Activated CD4-positive, alpha-beta T cell treated with anti-CD3 and anti-CD28 coated beads, Interleukin-2, amount 10 ng/mL, durations not matched to agents 7 days and 5 days (primary cell): ENCODE data around the gene KDM6A. TPM values are rescaled to one million over a fixed set of nuclear protein-coding genes. Genes with fewer than 3 reads are reported as not detected.
A peak's percentile ranks its signal among the peaks of the same experiment; 100 is the strongest.
"Not testable (repeated sequence)": the region's sequence is repeated elsewhere in the genome, so short reads cannot be mapped to it uniquely, and the experiment has no call there.

ENCODE experiments used
- CTCF ChIA-PET: fragments of 350-600 bp; sonication (Branson Sonifier 250); formaldehyde crosslinking; loops from one replicate; lab custom pipeline; 2021; ENCODE audit warnings: antibody characterized with exemption; lab: Charles Lee
- POLR2A ChIA-PET: fragments of 350-600 bp; sonication (Branson Sonifier 250); formaldehyde crosslinking; loops from one replicate; lab custom pipeline; 2021; ENCODE audit warnings: antibody characterized with exemption; lab: Charles Lee
- DNase-seq: peaks from one replicate; pipeline ENCODE4 v3.0.0-alpha.2; 2020
- H3K27ac Mint-ChIP-seq: one replicate; pipeline ENCODE4 v1.8.0; 2021; ENCODE audit warnings: mild to moderate bottlenecking, moderate library complexity, mixed read lengths
- H3K27me3 Mint-ChIP-seq: one replicate; pipeline ENCODE4 v1.8.0; 2021; ENCODE audit warnings: mixed read lengths
- H3K36me3 Mint-ChIP-seq: one replicate; pipeline ENCODE4 v1.8.0; 2021; ENCODE audit warnings: low read depth, mixed read lengths
- H3K4me1 Mint-ChIP-seq: one replicate; pipeline ENCODE4 v1.8.0; 2021; ENCODE audit warnings: mixed read lengths
- H3K4me3 Mint-ChIP-seq: one replicate; pipeline ENCODE4 v1.8.0; 2021; ENCODE audit warnings: mild to moderate bottlenecking, moderate library complexity, mixed read lengths
- H3K9me3 Mint-ChIP-seq: one replicate; pipeline ENCODE4 v1.8.0; 2021; ENCODE audit warnings: mixed read lengths
- total RNA-seq, 2 experiments: library from RNA; stranded (reverse); gene quantifications; one replicate each; pipeline ENCODE4 v1.2.3, GENCODE V29; 2021

Gene KDM6A
- total RNA-seq, 2 experiments from 2014 or later: 26.6 to 27.6 TPM

GRCh38 chrX:44897539-44897938, 24.6 kb downstream of the KDM6A start:
- CTCF ChIA-PET: no interaction called here
- POLR2A ChIA-PET: no interaction called here
- Mint-ChIP-seq H3K4me1 (peaks cover 36% of the 10 kb centered on the region), H3K36me3 (peaks cover 20% of the 10 kb centered on the region), H3K9me3 (peaks cover 8% of the 10 kb centered on the region), H3K4me3 (no peak overlapping the region), H3K27me3 (no peaks in the 10 kb centered on the region), H3K27ac (no peak overlapping the region)
- DNase-seq: no peak

GRCh38 chrX:44898411-44899221, 25.6 kb downstream of the KDM6A start:
- CTCF ChIA-PET: interaction anchor here (0.9 to 1.0 kb wide), 2 partner anchors 16 to 171 kb away, joined by 3 read pairs; no protein-coding TSS in a partner anchor
- H3K36me3 Mint-ChIP-seq: peaks cover 26% of the 10 kb centered on the region
- H3K4me1 Mint-ChIP-seq: peaks cover 44% of the 10 kb centered on the region
- peak; percentile 10 for DNase-seq
- peak overlapping the region; percentile 71 for H3K27ac Mint-ChIP-seq
- H3K9me3 Mint-ChIP-seq: peaks cover 15% of the 10 kb centered on the region
- no peak overlapping the region for H3K4me3 Mint-ChIP-seq
- POLR2A ChIA-PET: interaction anchor here (0.6 kb wide), 1 partner anchor 69 kb away, joined by 3 read pairs; no protein-coding TSS in a partner anchor
- no peaks in the 10 kb centered on the region for H3K27me3 Mint-ChIP-seq

DNA sequence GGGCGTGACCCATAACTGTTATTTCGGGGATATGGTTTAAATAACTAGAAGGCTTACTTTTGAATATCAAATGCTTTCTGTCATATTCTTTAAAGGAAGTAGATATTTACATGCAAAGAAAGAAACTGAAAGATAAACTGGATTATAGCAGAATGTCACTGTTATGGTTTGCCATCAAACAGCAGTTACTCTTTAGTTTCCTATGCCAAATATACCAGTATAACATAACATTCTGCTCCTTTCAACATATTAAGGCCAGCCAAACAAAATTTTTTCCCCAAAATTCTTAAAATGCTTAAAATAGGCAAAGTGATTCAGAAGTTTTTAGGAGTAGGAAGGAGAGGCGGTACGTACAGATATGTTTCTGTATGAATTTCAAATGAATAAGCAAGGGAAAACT, 27.0 kb downstream of the KDM6A start:
- Mint-ChIP-seq H3K4me3 (no peak overlapping the region), H3K4me1 (peaks cover 57% of the 10 kb centered on the region), H3K9me3 (peaks cover 15% of the 10 kb centered on the region), H3K27ac (peak overlapping the region; percentile 60), H3K27me3 (no peaks in the 10 kb centered on the region), H3K36me3 (peaks cover 30% of the 10 kb centered on the region)
- CTCF ChIA-PET: interaction anchor here (0.9 kb wide), 1 partner anchor 14 kb away, joined by 4 read pairs; no protein-coding TSS in a partner anchor
- DNase-seq: no peak
- POLR2A ChIA-PET: no interaction called here

DNA sequence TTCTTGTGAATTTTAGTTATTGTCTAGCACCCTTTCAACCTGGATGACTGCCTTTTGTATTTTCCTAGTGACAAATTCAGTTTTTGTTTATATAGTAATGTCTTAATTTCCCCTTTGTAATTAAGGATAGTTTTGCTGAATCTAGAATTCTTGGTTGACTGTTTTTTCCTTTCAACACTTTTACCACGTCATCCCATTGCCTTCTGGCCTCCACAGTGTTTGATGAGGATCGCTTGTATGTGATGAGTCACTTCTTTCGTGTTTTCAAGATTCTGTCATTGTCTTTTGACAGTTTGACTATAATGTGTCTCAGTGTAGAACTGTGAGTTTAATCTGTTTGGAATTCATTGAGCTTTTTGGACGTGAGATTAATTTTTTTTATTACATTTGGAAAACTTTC, 30.1 kb downstream of the KDM6A start:
- no peaks in the 10 kb centered on the region for H3K27me3 Mint-ChIP-seq
- CTCF ChIA-PET: no interaction called here
- DNase-seq: no peak
- peaks cover 10% of the 10 kb centered on the region for H3K9me3 Mint-ChIP-seq
- POLR2A ChIA-PET: no interaction called here
- H3K36me3 Mint-ChIP-seq: peaks cover 18% of the 10 kb centered on the region
- H3K27ac Mint-ChIP-seq: no peak overlapping the region
- H3K4me1 Mint-ChIP-seq: peaks cover 59% of the 10 kb centered on the region
- no peak overlapping the region for H3K4me3 Mint-ChIP-seq

GRCh38 chrX:44903830-44904530, 31.0 kb downstream of the KDM6A start:
- peaks cover 10% of the 10 kb centered on the region for H3K9me3 Mint-ChIP-seq
- H3K4me3 Mint-ChIP-seq: no peak overlapping the region
- peak overlapping the region; percentile 33 for H3K27ac Mint-ChIP-seq
- no peak for DNase-seq
- H3K36me3 Mint-ChIP-seq: peaks cover 18% of the 10 kb centered on the region
- H3K4me1 Mint-ChIP-seq: peaks cover 57% of the 10 kb centered on the region
- no peaks in the 10 kb centered on the region for H3K27me3 Mint-ChIP-seq
- CTCF ChIA-PET: interaction anchor here (1.0 to 1.2 kb wide), 2 partner anchors 31 to 34 kb away, joined by 3 read pairs; no protein-coding TSS in a partner anchor
- POLR2A ChIA-PET: no interaction called here

- no peak overlapping the region for H3K4me3 Mint-ChIP-seq
- peaks cover 50% of the 10 kb centered on the region for H3K4me1 Mint-ChIP-seq
- ChIA-PET CTCF (interaction anchor here (1.0 to 1.2 kb wide), 2 partner anchors 30 to 34 kb away, joined by 3 read pairs; no protein-coding TSS in a partner anchor), POLR2A (no interaction called here)
- no peak overlapping the region for H3K27ac Mint-ChIP-seq
- no peaks in the 10 kb centered on the region for H3K27me3 Mint-ChIP-seq
- peaks cover 10% of the 10 kb centered on the region for H3K9me3 Mint-ChIP-seq
- H3K36me3 Mint-ChIP-seq: peaks cover 18% of the 10 kb centered on the region
- no peak for DNase-seq
Observed at GRCh38 chrX:44904542-44905115, 31.6 kb downstream of the KDM6A start.

GRCh38 chrX:44906041-44906440, 33.1 kb downstream of the KDM6A start:
- Mint-ChIP-seq H3K27ac (no peak overlapping the region), H3K4me3 (no peak overlapping the region), H3K9me3 (peaks cover 10% of the 10 kb centered on the region), H3K27me3 (no peaks in the 10 kb centered on the region), H3K36me3 (peaks cover 18% of the 10 kb centered on the region), H3K4me1 (peaks cover 42% of the 10 kb centered on the region)
- ChIA-PET CTCF (no interaction called here), POLR2A (no interaction called here)
- no peak for DNase-seq

- Mint-ChIP-seq H3K4me3 (no peak overlapping the region), H3K36me3 (peaks cover 18% of the 10 kb centered on the region), H3K9me3 (peaks cover 9% of the 10 kb centered on the region), H3K27me3 (no peaks in the 10 kb centered on the region), H3K27ac (no peak overlapping the region), H3K4me1 (peaks cover 42% of the 10 kb centered on the region)
- DNase-seq: no peak
- ChIA-PET CTCF (no interaction called here), POLR2A (no interaction called here)
Observed at GRCh38 chrX:44906542-44906941, 33.6 kb downstream of the KDM6A start.

DNA sequence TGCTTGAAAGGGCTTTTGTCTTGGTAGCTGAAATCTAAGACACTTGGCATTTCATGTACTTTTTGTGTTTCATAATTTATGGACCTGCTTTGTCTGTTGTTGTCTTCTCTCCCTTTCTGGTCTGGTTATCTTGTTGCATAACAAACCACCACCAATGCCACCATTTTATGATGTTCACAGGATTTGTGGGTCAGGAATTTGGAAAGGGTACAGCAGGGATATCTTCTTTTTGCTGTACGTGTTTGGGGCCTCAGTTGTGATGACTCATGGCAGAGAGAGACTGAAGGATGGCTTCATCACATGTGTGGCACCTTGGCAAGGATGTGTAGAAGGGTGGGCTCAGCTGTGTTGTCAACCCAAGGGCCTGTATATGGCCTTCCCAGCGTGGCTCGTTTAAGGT, 35.2 kb downstream of the KDM6A start:
- H3K4me1 Mint-ChIP-seq: peaks cover 37% of the 10 kb centered on the region
- H3K9me3 Mint-ChIP-seq: peaks cover 4% of the 10 kb centered on the region
- H3K4me3 Mint-ChIP-seq: no peak overlapping the region
- H3K27ac Mint-ChIP-seq: no peak overlapping the region
- CTCF ChIA-PET: no interaction called here
- POLR2A ChIA-PET: no interaction called here
- no peaks in the 10 kb centered on the region for H3K27me3 Mint-ChIP-seq
- DNase-seq: no peak
- H3K36me3 Mint-ChIP-seq: peaks cover 14% of the 10 kb centered on the region

DNA sequence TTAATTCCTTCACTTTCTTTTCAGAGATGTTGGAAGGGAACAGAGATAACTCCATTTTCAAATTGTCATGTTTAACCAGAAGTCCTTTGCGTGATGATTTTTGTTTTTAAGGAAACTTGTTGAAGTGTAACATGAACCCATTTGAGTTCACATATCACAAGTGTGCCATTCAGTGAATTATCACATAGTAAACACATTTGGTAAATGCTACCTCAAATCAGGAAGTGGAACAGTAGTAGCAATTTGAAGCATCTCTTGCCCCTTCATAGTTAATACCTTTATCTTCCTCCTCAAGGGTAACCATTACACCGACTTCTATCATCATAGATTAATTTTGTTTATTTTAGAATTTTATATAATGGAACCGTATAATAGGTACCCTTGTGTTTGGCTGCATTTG, 35.8 kb downstream of the KDM6A start:
- H3K4me3 Mint-ChIP-seq: no peak overlapping the region
- H3K4me1 Mint-ChIP-seq: peaks cover 33% of the 10 kb centered on the region
- no peak overlapping the region for H3K27ac Mint-ChIP-seq
- no peak for DNase-seq
- H3K36me3 Mint-ChIP-seq: peaks cover 9% of the 10 kb centered on the region
- ChIA-PET CTCF (no interaction called here), POLR2A (no interaction called here)
- no peaks in the 10 kb centered on the region for H3K27me3 Mint-ChIP-seq
- no peaks in the 10 kb centered on the region for H3K9me3 Mint-ChIP-seq

GRCh38 chrX:44910508-44910907, 37.5 kb downstream of the KDM6A start:
- H3K4me3 Mint-ChIP-seq, CTCF ChIA-PET, H3K9me3 Mint-ChIP-seq, POLR2A ChIA-PET, DNase-seq, H3K27me3 Mint-ChIP-seq, H3K27ac Mint-ChIP-seq: not testable (repeated sequence)
- Mint-ChIP-seq H3K4me1 (peaks cover 29% of the 10 kb centered on the region), H3K36me3 (peaks cover 12% of the 10 kb centered on the region)

DNA sequence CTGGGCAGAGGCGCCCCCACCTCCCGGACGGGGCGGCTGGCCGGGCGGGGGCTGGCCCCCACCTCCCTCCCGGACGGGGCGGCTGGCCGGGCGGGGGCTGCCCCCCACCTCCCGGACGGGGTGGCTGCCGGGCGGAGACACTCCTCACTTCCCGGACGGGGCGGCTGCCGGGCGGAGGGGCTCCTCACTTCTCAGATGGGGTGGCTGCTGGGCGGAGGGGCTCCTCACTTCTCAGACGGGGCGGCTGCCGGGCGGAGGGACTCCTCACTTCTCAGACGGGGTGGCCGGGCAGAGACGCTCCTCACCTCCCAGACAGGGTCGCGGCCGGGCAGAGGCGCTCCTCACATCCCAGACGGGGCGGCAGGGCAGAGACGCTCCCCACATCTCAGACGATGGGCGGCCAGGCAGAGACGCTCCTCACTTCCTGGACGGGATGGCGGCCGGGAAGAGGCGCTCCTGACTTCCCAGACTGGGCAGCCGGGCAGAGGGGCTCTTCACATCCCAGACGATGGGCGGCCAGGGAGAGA, 38.1 kb downstream of the KDM6A start:
- H3K27ac Mint-ChIP-seq, H3K27me3 Mint-ChIP-seq, DNase-seq, H3K36me3 Mint-ChIP-seq, POLR2A ChIA-PET, H3K4me3 Mint-ChIP-seq, H3K9me3 Mint-ChIP-seq, CTCF ChIA-PET: not testable (repeated sequence)
- H3K4me1 Mint-ChIP-seq: peaks cover 33% of the 10 kb centered on the region
